SH-SY5Y (cell line): Measurements from ENCODE around the gene HSPA9.

Experiments used
- GATA2 ChIP-seq: IDR thresholded peaks from 2 replicates; pipeline ENCODE4 v1.6.1; 2011; ENCODE audit warnings: mild to moderate bottlenecking, low read depth, low read length
- GATA3 ChIP-seq: IDR thresholded peaks from 2 replicates; pipeline ENCODE4 v1.6.1; 2011; ENCODE audit warnings: low read depth, mild to moderate bottlenecking, low read length, moderate library complexity

HSPA9 gene

DNA sequence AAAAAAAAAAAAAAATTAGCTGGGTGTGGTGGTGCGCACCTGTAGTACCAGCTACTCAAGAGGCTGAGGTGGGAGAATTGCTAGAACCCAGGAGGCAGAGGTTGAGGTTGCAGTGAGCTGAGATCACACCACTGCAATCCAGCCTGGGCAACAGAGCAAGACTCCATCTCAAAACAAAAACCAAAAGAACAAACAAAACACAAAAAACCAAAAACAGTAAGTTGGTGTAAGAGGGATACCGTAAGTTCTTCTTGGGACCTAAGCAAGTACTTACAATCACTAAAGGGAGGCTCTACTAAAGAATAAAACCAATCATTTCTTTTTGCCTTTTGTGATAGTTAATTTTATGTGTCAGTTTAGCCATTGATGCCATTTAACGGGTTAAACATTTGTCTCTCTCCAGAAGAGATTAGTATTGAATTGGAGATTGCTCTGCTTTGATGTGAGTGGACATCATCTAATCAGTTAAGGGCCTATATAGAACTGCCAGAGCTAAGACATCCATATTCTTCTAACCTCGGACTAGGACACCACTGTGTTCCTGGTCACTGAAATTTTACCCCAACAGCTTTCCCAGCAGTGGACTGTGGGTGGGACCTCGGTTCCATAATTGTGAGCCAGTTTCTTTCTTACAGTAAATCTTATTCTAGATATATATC, 21.6 kb downstream of the HSPA9 start:
- TF ChIP-seq GATA3 (no peak), GATA2 (no peak)

DNA sequence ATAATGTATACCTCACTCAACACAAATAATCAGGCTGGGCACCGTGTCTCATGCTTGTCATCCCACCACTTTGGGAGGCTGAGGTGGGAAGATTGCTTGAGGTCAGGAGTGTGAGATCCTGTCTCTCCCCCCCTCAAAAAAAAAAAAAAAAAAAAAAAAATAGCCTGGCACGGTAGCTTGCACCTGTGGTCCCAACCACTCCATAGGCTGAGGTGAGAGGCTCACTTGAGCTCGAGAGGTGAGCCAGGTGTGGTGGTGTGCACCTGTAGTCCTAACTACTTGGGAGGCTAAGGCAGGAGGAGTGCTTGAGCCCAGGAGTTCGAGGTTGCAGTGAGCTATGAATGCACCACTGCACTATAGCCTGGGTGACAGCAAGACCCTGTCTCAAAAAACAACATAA, 22.5 kb downstream of the HSPA9 start:
- TF ChIP-seq GATA2 (no peak), GATA3 (no peak)

DNA sequence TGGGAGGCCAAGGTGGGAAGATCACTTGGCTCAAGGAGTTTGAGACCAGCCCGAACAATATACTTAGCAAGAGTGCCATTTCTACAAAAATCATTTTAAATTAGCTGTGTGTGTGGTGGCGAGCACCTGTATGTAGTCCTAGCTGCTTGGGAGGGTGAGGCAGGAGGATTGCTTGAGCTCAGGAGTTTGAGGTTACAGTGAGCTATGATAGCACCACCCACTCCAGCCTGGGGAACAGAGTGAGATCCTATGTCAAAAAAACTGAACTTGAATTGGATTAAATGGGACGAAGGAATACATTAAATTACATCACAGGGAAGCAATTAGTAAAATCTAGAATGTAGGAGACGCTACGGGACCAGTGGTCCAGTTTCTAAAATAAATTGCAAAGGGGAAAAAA, 25.8 kb downstream of the HSPA9 start:
- no peak for TF ChIP-seq GATA3
- no peak for TF ChIP-seq GATA2

DNA sequence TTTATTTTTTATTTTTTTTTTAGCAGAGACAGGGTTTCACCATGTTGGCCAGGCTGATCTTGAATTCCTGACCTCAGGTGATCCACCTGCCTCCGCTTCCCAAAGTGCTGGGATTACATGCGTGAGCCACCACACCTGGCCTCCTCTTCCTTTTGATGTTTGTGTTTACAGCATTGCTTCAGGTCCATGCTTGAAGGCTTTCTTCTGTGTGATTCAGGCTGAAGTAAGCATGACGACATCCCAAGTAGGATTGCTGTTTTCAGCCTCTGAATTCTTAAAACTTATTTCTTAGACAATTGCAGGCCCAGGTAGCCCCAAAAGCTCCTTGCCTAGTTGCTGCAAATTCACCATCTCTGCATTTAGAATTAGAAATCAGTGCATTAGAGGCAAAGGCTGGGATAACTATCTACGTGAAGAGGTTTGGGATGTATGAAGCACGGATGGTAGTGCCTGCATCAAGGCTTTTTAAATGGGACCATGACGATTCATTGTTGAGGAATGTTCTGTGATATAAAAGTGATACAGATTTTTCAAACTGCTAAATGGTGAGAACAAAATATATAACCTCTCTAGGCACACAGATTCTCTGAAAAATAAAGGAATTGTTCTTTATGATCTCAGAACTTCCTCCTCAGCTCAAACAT, 29.2 kb downstream of the HSPA9 start:
- TF ChIP-seq GATA3, result no peak
- no peak for TF ChIP-seq GATA2

DNA sequence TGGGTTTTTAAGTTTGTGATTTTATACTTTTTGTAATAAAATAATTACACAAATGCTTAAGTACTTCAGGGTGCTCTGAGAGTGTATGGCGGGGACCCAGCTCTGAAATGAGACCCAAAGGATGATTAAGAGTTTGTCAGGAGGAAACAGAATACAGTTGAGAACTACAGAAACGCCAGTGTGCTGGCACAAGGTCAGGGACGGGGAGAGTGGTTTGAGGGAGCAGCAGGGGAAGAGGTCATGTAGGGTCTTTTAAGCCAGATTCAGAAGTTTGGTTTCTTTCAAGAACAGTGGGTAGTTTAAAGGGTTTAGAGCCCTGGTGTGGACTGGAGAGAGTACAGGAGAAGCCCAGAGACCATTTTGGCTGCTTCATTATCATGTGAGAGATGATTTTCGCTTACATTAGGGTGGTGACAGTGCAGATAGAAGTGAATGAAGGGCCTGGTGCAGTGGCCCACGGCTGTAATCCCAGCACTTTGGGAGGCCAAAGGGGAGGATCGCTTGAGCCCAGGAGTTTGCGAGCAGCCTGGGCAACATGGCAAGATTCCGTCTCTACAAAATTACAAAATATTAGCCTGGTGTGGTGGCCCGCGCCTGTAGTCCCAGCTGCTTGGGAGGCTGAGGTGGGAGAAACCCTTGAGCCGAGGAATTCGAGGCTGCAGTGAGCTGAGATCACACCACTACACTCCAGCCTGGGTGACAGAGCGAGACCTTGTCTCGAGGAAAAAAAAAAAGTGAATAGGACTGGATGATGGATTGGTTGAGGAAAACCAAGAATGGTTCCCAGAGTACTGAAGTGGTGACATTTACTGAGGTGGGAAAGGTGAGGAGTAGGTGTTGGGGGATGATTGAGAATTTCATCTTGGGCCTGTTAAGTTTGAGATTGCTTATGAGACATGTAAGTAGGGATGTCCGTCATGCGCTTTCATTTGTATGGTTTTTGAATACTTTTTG, 30.7 kb downstream of the HSPA9 start:
- no peak for TF ChIP-seq GATA3
- no peak for TF ChIP-seq GATA2

DNA sequence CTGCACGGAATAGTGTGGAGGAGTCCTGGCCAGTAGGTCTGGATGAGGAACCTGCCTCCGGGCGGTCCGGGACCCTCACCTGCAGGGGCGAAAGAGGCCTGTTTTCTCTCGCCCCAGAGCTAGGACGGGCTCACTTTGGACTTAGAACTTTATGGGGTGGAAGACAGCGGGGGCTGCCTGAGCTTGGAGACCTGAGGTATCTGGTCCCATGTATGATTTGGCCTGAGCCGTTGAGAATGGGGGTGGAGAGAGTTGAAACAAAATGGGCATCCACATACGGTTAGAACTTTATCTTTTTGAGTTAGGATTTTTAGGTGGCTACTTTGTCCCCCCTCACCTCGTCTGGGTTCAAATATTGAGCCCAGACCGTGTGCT, 31.5 kb downstream of the HSPA9 start:
- TF ChIP-seq GATA2 (no peak), GATA3 (no peak)

DNA sequence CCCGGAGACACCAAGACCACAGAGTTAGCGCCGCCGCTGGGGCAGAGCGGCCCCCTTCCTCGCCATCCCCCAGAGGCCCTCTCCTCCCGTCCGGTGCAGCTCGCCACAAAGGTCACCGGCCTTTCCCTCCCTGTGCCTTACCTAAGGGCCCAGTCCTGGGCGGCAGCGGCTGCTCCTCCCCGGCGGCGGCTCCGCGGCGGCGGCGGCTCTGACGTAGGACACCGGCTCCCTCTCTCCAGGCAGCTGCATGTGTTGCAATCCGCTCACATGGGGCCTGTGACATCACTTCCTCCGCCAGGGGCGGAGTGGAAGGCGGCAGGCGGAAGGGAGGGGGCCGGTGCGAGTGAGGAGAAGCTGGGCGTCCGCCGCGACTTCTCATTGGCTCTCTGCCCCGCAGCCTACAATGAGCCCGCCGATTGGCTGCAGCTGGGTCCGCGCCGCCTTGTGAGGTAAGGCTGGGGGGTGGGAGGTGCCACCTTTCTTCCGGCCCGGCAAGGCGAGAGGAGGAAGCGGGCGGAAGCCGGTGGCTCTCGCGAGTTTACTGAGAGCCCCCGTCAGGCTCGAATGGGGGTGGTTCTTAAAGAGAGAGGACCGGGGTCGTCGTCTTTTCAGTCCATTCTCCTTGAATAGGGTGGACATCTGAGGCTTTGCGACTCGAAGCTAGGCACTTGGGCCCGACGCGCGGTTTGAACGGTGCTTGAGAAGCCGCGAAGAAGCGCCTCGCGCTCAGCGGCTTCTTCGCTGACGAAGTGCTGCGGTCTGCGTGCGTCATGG, 32.1 kb downstream of the HSPA9 start, which contains the start of gene ETF1:
Gene ETF1 (minus strand): TSS at position 281 of the 774 bp plus-strand sequence. CDS start 318 bp downstream, outside the sequence.
- TF ChIP-seq GATA3 (no peak), GATA2 (no peak)

DNA sequence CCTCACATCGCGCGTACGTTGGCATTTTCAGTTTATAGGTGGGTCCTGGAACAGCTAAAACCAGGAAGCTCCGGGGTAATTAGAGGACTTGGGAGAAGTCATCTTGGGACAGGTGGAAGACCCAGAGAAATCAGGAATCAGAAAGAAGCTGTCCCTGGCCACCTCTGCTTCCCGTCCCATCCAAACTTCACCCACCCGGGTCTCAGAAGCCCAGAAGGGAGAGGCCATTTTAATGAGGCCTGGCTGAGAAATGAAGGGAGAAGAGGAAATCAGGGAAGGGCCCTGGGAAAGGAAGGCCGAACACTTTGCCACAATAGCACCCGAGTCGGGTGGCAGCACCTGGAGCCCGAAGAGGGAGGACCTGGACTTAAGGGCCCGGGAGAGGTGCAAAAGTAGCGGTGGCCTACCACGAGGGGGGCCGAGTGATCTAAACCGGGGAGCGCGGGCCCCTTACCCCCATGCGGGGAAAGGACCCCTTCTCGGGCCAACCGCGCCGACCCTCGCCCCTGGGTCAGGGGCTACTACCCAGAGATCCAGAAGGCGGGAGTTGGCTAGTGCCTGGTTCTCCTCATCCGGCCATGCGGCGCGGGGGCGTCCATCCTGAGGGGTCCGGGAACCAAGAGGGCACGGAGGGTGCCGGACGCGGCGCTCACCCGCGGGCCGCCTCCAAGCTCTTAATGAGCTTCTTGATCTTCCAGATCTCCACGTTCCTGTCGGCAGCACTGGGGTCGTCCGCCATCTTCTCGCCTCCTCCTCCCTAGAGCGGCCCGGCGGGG, 32.8 kb downstream of the HSPA9 start:
- 0 out of 2 replicates have a peak, but pooled peaks have one; percentile 12 for TF ChIP-seq GATA2
- no peak for TF ChIP-seq GATA3

DNA sequence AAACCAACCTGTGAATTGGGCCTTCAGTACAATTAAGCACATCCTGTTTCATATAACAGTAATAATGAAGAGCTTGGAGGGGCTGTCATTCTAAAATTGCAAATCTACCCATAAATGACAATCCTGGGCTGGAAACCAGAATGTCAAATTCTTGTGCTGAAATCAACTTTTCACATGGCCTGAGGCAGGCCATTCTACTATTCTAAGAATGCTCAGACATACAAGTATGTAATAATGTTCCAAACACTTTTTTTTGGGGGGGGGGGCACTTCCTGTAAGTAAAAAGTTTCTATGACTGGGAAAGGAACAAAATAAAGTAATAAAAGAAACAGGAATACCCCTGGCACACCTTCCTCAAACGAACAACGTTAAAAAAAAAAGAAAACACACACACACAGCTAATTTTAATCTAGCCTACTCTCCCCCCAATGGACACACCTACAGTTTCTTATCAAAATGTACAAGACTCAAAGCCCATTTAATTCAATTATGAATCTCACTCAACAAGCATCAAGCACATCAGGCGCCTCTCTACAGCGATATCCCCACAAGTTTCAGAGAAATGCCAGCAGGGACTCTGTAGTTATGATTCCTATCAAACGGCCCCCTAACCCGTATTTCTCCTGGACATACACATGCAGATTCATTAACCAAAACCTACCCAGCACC, 33.6 kb downstream of the HSPA9 start:
- TF ChIP-seq GATA3, result no peak
- no peak for TF ChIP-seq GATA2

DNA sequence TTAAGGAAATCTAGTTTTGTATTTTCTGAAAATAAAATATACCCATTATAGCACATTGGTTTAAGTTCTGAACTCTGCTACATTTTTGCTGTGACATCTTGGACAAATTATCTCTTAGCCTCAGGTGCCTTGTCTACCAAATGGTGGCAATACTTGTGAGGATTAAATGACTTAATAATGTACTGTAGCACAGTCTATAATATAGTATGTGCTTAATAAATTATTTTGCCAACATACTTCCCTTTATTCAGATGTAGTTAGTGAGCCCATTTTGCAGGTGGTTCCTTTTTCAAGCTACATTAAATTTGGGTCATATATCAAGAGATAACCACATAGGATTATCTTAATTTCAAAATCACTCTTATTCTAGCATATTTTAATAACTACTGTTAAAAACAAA, 35.4 kb downstream of the HSPA9 start:
- no peak for TF ChIP-seq GATA2
- TF ChIP-seq GATA3, result no peak

DNA sequence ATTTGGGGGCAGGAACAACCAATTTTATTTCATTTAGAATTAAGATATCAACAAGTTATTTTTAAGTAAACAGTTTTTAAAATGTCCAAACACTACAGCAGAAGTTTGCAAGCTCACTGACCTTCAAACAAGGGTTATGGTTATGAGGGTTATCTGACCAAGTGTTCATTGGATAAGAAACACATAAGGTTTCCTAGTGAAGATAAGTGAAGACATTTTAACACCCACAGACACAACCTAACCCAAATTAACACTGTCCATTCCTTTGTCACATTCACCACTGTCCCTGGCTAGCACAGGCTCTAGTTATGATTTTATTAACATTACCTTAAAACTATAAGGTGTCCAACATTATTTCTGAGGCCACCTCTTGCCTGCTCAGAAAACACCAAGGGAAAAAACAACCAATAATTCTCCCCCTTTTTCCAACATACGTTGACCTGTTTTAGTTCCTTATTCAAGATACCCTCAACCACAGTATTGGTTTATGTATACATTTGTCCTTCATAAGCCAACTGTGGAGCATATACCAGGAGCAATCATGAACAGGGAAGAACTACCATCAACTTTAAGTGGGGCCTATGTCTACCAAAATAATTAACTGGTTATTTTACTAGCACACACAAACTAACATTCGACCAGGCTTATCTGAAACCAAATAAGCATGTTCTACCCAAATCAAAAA, 36.1 kb downstream of the HSPA9 start:
- TF ChIP-seq GATA2 (no peak), GATA3 (no peak)

DNA sequence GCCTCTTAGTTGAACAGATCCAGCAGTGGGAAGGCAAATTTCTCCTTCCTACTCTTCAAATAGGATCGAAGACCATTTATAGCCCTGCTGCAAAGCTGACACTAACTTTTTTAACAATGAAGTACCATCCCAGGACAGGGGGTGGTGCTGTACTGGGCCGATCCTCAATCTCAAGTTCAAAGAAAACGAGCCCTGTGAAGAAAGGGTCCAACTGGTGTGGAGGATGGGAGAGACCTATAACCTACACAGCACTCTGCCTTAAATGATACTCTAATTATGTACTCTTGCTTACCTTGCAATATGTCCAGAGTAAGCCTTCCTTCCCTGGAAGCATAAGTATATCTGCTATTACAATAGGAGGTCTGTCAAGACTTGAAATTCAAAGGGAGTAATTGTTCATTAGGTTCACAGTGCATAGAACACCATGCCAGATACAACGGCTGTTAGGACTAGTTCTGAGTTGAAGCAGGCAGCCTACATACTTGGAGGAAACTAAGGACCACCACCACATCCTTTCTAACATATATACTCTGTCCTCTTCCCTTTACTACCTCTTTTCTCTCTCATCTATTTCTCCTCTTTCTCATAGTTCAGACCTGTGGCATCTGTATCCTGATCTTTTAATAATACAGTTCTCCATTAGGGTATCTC, 38.4 kb downstream of the HSPA9 start:
- no peak for TF ChIP-seq GATA3
- no peak for TF ChIP-seq GATA2
